ENCODE measurements around the gene FAM168B. TPM values are rescaled to one million over a fixed set of nuclear protein-coding genes. Genes with fewer than 3 reads are reported as not detected.

Gene FAM168B
- total and polyA plus RNA-seq, 8 donors: 63.3 to 99.6 (median 85.1) TPM

DNA sequence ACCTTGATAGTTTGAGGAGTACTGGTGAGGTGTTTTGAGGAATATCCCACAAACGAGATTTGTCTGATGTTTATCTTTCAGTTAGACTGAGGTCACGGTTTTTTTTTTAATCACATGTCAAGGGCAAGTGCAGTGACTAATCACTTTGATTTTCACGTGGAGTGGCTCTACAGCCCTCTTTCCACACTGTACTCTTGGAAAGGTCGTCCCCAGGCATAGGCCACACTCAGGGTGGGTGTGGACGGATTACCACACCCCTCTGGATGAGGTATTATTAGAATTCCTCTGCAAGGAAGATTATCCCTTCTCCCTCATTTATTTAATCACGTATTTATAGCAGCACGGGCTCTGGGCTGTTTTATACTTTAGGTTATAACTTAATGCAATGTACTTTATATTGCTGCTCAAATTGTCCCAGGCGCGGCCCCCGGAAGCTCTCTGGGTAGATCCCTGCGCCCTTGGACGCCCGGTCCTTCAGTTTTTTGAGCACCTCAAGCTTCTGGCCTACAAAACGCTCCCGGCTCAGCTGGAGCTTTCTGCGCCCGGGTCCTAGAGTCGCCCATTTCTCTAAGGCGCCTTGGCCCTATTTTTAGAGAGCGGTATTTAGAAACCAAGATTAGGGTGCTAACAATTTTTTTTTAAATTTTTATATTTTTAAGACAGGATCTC is 11.4 kb upstream of the FAM168B start:
- intact Hi-C loops (cut with DNase I): no loop called here
- DNase-seq (peak in 3 of 4 donors; percentile 55 to 82 (median 80)), ATAC-seq (peak; percentile 84)
- H3K27me3 ChIP-seq: no peaks in the 10 kb centered on the region
- H3K27ac ChIP-seq: peak overlapping the region; percentile 95 to 98
- TF ChIP-seq, protein P1, sequence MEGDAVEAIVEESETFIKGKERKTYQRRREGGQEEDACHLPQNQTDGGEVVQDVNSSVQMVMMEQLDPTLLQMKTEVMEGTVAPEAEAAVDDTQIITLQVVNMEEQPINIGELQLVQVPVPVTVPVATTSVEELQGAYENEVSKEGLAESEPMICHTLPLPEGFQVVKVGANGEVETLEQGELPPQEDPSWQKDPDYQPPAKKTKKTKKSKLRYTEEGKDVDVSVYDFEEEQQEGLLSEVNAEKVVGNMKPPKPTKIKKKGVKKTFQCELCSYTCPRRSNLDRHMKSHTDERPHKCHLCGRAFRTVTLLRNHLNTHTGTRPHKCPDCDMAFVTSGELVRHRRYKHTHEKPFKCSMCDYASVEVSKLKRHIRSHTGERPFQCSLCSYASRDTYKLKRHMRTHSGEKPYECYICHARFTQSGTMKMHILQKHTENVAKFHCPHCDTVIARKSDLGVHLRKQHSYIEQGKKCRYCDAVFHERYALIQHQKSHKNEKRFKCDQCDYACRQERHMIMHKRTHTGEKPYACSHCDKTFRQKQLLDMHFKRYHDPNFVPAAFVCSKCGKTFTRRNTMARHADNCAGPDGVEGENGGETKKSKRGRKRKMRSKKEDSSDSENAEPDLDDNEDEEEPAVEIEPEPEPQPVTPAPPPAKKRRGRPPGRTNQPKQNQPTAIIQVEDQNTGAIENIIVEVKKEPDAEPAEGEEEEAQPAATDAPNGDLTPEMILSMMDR (IDR thresholded peaks at IDR 0.05): no peak
- H3K4me1 ChIP-seq: peaks cover 0 to 43% of the 10 kb centered on the region in 2 donors
- peak overlapping the region; percentile 77 to 93 for H3K4me3 ChIP-seq
- H3K9me3 ChIP-seq: no peaks in the 10 kb centered on the region
- no peaks in the 10 kb centered on the region for H3K36me3 ChIP-seq

GRCh38 chr2:131103165-131103564 is 9.9 kb upstream of the FAM168B start:
- DNase-seq (no peak), ATAC-seq (no peak)
- H3K36me3 ChIP-seq: no peaks in the 10 kb centered on the region
- H3K27me3 ChIP-seq: no peaks in the 10 kb centered on the region
- no peak overlapping the region for H3K27ac ChIP-seq
- TF ChIP-seq, protein P1 (IDR thresholded peaks at IDR 0.05): no peak
- peaks cover 0 to 39% of the 10 kb centered on the region in 2 donors for H3K4me1 ChIP-seq
- H3K4me3 ChIP-seq: no peak overlapping the region
- intact Hi-C loops (cut with DNase I): no loop called here
- no peaks in the 10 kb centered on the region for H3K9me3 ChIP-seq

DNA sequence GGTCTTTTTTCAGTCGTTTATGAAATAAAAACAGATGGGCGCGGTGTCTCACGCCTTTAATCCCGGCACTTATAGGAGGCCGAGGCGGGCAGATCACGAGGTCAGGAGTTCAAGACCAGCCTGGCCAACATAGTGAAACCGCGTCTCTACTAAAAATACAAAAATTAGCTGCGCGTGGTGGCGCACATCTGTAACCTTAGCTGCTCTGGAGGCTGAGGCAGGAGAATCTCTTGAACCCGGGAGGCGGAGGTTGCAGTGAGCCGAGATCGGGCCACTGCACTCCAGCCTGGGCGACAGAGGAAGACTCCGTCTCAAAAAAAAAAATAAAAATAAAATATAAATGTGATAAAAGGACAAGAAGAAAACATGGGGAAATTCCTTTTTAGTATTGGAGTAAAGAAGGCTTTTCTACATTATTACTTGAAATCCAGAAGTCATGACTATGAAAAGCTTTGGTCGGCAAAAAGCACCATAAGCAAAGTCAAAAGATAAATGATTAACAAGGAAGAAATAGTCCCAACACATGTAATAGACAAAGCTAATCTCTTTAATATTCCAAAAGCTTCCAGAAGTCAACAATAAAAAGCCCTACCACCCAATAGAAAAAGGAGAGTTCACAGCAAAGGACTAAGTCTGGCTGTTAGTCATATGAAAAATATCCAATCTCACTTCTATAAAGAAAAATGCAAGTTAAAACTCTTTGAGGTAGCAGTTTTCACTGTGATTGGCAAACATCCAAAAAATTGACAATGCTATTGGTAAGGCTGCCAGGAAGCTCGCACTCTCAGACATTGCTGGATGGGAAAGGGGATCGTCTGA is 1.4 kb upstream of the FAM168B start:
- TF ChIP-seq, protein P1 (IDR thresholded peaks at IDR 0.05): no peak
- peaks cover 0 to 24% of the 10 kb centered on the region in 2 donors for H3K4me1 ChIP-seq
- no peak overlapping the region for H3K27ac ChIP-seq
- ATAC-seq: no peak
- no peaks in the 10 kb centered on the region for H3K9me3 ChIP-seq
- DNase-seq: no peak
- intact Hi-C loops (cut with DNase I): no loop called here
- peak overlapping the region in 1 of 2 donors; percentile 64 for H3K4me3 ChIP-seq
- peaks cover 0 to 14% of the 10 kb centered on the region in 2 donors for H3K36me3 ChIP-seq
- H3K27me3 ChIP-seq: no peaks in the 10 kb centered on the region

- Histone ChIP-seq H3K9me3 (no peaks in the 10 kb centered on the region), H3K36me3 (peaks cover 0 to 22% of the 10 kb centered on the region in 2 donors), H3K27me3 (no peaks in the 10 kb centered on the region), H3K4me3 (peak overlapping the region; percentile 64 to 65), H3K4me1 (peaks cover 0 to 24% of the 10 kb centered on the region in 2 donors), H3K27ac (peak overlapping the region; percentile 93 to 98)
- TF ChIP-seq, protein P1 (IDR thresholded peaks at IDR 0.05): no peak
- intact Hi-C loops (cut with DNase I): no loop called here
- DNase-seq: peak in 1 of 4 donors; percentile 92
- peak; percentile 86 for ATAC-seq
Measured at GRCh38 chr2:131093696-131094462, 619 bp upstream of the FAM168B start.
